HG02870 (cell line): Measurements from ENCODE around the gene GCK.
A peak's percentile ranks its signal among the peaks of the same experiment; 100 is the strongest.

ENCODE experiments used
- ATAC-seq: cut with Tn5 transposase; IDR thresholded peaks from one replicate; pipeline ENCODE4 v1.9.1; 2021; ENCODE audit warnings: mild to moderate bottlenecking, moderate library complexity; ENCODE audit not compliant: unreplicated experiment

GCK gene

GRCh38 chr7:44158096-44158872 is 31.0 kb downstream of the GCK start:
- no peak for ATAC-seq

DNA sequence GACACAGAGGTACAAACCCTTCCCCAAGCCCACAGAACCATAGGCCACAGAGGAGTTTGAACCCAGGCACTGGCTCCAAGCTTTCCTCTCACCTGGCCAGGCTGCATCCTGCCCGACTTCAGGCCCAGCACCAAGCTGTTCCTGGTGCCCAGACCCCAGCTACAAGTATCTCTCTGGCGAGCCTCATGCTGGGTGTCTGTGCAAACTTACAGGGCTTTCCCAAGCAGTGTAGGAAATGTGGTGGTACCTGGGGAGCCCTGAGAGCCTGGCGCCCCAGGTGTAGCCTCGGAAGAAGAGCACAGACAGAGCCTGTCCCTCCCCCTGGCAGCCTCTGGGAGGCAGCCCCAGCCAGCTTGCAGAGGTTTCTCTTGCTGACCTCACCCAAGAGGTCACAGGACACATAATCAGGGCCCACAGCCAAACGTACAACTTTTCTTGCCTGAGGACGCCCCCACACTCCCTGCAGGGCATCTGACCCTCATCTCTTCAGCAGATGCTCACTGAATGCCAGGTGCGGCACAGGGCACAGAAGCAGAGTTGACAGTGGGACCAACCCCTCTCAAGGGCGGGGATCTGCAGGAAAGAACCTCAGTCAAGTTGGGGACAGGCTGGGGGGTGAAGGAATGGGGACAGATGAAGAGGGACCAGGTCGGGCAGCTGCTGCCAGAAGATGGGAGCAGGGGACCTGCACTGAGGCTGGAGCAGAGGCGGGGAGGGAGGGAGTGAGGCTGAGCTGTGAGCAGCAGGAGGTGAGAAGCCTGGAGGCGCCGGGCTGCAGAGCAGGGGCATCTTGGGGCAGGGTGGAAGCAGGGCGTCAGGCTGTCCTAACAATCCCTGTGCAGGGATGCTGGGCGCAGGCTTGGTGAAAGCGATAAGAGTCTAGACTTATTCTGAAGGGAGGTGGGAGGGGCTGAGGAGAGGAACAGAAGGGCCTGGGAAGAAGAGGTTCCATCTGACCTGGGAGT is 31.8 kb downstream of the GCK start:
- no peak for ATAC-seq

- no peak for ATAC-seq
Observed at GRCh38 chr7:44156453-44157010, 32.7 kb downstream of the GCK start.

DNA sequence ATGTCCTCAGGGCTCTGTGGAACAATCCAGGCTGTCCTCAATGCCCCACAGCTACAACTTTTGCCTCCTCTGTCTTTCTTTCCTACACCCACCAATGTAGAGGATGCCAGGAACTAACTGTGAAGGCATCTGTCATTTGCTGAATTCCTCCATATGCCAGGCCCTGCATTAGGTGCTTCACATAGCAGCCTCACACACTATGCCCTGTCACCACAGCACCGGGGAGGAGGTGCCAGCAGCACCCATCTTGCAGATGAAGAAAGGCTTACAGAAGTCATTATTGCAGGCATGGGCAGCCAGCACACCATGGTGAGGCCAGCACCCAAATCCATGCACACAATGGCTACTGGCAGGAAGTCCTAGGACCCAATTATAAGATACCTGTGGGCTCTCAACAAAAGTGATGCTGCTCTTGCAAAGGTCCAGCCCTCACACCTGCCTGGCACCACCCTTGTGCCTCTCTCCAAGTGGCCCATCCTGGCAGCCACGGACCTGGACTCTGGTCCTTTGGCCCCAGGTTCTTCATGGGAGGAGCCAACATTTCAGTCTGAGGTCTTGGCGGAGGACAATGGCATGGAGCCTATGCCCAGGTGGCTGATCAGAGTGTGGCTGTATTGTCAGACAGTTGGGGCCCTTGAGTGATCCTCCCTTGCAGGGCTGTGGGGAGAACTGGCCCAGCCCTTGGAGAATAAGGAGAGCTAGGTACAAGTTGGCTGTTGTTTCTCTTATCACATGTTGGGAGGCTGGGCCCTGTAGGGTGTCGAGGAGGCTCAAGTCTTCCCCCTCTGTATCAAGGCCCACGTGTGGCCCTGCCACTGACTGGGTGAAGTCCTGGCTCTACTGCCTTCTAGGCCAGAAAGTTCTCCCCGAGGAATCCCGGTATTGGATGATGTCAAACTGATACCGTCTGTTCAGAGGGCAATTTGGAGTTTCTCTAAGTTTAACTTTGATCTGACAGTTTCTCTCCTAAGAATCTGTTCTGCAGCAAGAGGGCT is 33.8 kb downstream of the GCK start:
- ATAC-seq, result no peak

- no peak for ATAC-seq
Observed at GRCh38 chr7:44154703-44155102, 34.5 kb downstream of the GCK start.

- ATAC-seq, result no peak
Observed at GRCh38 chr7:44153948-44154335, 35.3 kb downstream of the GCK start.

DNA sequence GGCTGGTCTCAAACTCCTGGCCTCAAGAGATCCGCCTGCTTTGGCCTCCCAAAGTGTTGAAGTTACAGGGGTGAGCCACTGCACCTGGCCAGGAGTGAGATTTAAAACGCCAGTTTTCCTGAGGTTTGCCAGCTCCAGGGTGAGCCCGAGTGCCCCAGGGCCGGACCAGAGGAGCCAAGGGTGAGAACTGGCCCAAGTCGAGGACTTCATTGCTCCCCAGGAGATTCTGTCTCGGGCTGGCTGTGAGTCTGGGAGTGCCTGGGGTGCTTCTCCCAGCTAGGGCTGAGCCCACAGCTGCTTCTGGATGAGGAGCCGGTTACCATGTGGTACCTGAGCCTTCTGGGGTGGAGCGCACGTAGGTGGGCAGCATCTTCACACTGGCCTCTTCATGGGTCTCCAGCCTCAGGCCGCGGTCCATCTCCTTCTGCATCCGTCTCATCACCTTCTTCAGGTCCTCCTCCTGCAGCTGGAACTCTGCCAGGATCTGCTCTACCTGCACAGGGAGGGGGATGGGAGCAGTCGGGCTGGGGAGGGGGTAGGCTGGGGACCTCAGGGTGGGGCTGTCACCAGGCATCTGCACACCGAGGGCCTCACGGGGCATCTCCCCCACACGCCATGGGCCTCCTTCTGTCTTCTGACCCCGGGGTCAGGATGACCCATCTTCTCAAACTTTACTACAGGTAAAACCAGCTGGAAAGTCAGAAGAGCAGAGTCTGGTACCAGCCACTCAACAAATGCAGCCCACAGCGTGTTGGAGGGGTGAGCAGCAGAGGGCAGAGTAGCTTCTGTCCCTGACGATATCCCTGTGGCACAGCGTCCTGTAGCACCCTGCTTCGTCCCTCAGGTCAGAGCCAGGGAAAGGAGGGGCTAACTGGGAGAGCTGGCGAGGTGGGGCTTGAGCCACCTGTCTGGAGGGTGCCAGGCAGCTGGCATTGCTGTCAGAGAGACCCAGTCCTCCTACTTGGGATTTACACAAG is 36.0 kb downstream of the GCK start:
- ATAC-seq, result no peak

GRCh38 chr7:44151956-44152355 is 37.3 kb downstream of the GCK start:
- ATAC-seq, result no peak

- ATAC-seq, result no peak
Observed at GRCh38 chr7:44150966-44151941, 38.0 kb downstream of the GCK start.

- ATAC-seq, result peak; percentile 66
Observed at GRCh38 chr7:44150466-44150832, 38.8 kb downstream of the GCK start.

DNA sequence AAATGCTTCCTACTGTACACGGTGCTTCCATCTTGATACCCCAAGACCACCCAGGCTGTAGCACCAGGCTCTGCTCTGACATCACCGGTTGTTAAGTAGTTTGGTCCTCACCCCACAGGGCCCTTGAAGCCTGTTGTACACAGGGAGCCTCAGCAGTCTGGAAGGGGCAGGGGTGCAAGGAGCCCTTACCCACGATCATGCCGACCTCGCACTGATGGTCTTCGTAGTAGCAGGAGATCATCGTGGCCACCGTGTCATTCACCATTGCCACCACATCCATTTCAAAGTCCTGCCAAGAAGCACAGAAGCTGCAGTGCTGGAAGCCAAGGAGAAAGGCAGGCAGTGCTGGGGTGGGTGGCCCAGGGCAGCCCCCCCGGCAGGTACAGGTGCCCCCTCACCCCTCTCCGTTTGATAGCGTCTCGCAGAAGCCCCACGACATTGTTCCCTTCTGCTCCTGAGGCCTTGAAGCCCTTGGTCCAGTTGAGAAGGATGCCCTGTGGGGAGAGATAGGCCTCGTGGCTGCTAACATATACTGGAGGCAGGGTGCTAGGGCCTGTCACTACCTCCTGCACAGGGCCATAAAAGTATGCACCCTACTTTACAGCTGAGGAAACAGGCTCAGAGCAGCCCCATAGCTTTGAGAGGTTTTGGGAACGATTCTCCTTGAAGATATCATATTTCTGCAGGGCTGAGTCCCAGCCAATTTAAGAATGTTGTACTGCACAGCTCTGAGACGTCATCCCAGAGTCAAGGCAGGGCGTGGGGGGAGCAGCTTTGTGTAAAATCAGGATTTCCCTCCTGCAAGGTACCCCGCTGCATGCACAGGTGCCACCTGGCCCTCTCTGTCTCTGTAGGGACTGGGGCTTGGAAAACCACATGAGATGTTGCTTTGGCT is 39.4 kb downstream of the GCK start:
- peak; percentile 5 for ATAC-seq

DNA sequence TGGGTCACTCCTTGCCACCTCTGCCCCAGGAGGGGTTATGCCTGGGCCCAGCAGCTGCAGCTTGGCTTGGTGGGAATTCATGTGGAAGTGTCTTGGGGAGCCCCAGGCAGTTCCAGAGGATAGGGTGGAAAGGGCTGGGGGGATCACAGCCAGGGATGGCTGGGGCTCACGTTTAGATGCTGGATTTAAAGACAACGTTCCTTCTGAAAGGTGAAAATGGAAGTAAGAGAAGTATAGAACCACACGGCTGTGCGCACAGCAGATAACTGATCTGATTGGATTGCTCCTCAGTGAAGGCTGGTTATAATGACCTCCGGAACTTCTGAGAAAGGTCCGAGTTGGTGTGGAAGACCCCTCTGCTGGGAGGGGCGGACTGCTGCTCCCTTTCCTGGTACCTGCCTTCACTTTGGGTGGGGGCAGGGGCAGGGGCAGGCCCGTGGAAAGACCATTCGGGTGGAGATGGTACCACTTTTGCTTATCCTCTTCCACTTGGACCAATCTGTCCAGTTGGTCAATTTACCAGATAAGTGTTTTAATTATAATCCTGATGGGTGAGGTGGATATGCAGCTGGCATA is 40.2 kb downstream of the GCK start:
- no peak for ATAC-seq

DNA sequence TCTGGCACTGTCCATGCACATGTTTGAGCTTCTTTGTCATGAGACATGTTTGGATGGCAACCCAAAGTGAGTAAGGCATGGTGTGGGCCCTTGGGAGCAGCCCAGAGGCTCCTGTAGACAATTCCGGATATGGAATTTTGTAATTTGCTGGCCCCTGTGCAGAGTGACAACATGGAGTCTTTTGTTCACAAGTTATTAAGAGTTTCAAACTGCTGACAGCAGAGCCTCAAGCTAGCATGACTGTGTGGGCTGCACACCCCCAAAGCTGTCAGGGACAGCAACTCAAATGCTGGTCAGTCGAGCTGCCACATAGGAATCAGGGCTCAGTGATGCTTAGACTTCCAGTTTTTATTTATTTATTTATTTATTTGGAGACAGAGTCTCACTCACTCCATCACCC is 41.1 kb downstream of the GCK start:
- ATAC-seq, result no peak

GRCh38 chr7:44147026-44147991 is 41.9 kb downstream of the GCK start:
- no peak for ATAC-seq
